ENCODE data around the gene DACH1.

The DACH1 gene

DNA sequence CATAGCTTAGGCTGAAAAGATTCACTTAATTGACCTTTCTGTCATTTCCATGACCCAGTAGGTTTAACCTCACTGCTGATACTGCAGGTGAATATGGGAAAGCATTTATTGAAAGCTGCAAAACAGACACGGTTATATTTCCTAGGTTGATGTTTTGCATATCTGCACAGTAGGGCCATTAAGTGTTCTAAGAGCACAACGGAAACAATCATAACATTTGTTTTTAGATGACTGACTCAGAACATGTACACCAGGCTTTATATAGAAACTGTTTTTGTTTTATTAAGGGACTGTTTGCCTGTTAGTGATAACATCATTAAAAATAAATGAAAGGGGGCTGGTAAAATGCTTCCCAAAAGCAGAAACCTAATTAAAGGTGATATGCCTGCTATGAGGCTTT lies 367.8 kb downstream of the DACH1 start:
- no peak for ATAC-seq
- no peak for TF ChIP-seq SNAI2 (CRISPR knock-in tag; IDR thresholded peaks at IDR 0.05)
- no peak for TF ChIP-seq ZFP30 (CRISPR knock-in tag; IDR thresholded peaks at IDR 0.05)
- no peak for TF ChIP-seq CSDC2 (CRISPR knock-in tag; IDR thresholded peaks at IDR 0.05)
- TF ChIP-seq ESRRG (CRISPR knock-in tag; IDR thresholded peaks at IDR 0.05), result no peak
- TF ChIP-seq, protein P1, sequence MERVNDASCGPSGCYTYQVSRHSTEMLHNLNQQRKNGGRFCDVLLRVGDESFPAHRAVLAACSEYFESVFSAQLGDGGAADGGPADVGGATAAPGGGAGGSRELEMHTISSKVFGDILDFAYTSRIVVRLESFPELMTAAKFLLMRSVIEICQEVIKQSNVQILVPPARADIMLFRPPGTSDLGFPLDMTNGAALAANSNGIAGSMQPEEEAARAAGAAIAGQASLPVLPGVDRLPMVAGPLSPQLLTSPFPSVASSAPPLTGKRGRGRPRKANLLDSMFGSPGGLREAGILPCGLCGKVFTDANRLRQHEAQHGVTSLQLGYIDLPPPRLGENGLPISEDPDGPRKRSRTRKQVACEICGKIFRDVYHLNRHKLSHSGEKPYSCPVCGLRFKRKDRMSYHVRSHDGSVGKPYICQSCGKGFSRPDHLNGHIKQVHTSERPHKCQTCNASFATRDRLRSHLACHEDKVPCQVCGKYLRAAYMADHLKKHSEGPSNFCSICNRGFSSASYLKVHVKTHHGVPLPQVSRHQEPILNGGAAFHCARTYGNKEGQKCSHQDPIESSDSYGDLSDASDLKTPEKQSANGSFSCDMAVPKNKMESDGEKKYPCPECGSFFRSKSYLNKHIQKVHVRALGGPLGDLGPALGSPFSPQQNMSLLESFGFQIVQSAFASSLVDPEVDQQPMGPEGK (CRISPR knock-in tag; IDR thresholded peaks at IDR 0.05; ENCODE audit: borderline replicate concordance), result no peak
- TF ChIP-seq ZNF565 (CRISPR knock-in tag; conservative IDR thresholded peaks at IDR 0.05; ENCODE audit: low read depth), result no peak
- no peak for TF ChIP-seq ZC3H10 (CRISPR knock-in tag; IDR thresholded peaks at IDR 0.05)

DNA sequence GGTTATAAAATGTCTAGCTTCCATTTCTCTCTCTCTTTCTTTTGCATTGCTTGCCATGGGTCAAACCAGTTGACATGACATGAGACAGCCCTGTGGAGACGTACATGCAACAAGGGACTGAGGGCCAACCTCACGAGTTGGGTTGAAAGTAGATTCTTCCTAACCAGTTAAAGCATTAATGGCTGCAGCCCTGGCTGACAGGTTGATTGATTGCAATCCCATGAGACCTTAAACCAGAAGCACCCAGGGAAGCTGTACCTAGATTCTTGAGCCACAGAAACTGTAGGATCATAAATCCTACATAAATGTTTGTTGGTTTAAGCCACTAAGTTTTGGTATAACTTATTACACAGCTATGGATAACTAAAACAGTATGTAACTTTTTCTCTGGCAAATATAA lies 373.8 kb downstream of the DACH1 start:
- TF ChIP-seq ZC3H10 (CRISPR knock-in tag; IDR thresholded peaks at IDR 0.05) (no peak), TCF4 (CRISPR knock-in tag; IDR thresholded peaks at IDR 0.05; ENCODE audit: borderline replicate concordance) (no peak), ZNF565 (CRISPR knock-in tag; conservative IDR thresholded peaks at IDR 0.05; ENCODE audit: low read depth) (no peak), ZNF70 (CRISPR knock-in tag; IDR thresholded peaks at IDR 0.05) (no peak), ZNF8 (CRISPR knock-in tag; IDR thresholded peaks at IDR 0.05) (no peak), TOX (CRISPR knock-in tag; IDR thresholded peaks at IDR 0.05; ENCODE audit: borderline replicate concordance) (no peak), PPARA (CRISPR knock-in tag; IDR thresholded peaks at IDR 0.05; ENCODE audit: borderline replicate concordance) (no peak), ESRRG (CRISPR knock-in tag; IDR thresholded peaks at IDR 0.05) (no peak), BACH2 (CRISPR knock-in tag; IDR thresholded peaks at IDR 0.05; ENCODE audit: borderline replicate concordance) (no peak)
- TF ChIP-seq, protein P2, sequence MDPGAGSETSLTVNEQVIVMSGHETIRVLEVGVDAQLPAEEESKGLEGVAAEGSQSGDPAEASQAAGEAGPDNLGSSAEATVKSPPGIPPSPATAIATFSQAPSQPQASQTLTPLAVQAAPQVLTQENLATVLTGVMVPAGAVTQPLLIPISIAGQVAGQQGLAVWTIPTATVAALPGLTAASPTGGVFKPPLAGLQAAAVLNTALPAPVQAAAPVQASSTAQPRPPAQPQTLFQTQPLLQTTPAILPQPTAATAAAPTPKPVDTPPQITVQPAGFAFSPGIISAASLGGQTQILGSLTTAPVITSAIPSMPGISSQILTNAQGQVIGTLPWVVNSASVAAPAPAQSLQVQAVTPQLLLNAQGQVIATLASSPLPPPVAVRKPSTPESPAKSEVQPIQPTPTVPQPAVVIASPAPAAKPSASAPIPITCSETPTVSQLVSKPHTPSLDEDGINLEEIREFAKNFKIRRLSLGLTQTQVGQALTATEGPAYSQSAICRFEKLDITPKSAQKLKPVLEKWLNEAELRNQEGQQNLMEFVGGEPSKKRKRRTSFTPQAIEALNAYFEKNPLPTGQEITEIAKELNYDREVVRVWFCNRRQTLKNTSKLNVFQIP (CRISPR knock-in tag; IDR thresholded peaks at IDR 0.05; ENCODE audit: borderline replicate concordance, low read depth), result no peak
- TF ChIP-seq, protein P3, sequence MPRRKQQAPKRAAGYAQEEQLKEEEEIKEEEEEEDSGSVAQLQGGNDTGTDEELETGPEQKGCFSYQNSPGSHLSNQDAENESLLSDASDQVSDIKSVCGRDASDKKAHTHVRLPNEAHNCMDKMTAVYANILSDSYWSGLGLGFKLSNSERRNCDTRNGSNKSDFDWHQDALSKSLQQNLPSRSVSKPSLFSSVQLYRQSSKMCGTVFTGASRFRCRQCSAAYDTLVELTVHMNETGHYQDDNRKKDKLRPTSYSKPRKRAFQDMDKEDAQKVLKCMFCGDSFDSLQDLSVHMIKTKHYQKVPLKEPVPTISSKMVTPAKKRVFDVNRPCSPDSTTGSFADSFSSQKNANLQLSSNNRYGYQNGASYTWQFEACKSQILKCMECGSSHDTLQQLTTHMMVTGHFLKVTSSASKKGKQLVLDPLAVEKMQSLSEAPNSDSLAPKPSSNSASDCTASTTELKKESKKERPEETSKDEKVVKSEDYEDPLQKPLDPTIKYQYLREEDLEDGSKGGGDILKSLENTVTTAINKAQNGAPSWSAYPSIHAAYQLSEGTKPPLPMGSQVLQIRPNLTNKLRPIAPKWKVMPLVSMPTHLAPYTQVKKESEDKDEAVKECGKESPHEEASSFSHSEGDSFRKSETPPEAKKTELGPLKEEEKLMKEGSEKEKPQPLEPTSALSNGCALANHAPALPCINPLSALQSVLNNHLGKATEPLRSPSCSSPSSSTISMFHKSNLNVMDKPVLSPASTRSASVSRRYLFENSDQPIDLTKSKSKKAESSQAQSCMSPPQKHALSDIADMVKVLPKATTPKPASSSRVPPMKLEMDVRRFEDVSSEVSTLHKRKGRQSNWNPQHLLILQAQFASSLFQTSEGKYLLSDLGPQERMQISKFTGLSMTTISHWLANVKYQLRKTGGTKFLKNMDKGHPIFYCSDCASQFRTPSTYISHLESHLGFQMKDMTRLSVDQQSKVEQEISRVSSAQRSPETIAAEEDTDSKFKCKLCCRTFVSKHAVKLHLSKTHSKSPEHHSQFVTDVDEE (CRISPR knock-in tag; IDR thresholded peaks at IDR 0.05), result no peak

DNA sequence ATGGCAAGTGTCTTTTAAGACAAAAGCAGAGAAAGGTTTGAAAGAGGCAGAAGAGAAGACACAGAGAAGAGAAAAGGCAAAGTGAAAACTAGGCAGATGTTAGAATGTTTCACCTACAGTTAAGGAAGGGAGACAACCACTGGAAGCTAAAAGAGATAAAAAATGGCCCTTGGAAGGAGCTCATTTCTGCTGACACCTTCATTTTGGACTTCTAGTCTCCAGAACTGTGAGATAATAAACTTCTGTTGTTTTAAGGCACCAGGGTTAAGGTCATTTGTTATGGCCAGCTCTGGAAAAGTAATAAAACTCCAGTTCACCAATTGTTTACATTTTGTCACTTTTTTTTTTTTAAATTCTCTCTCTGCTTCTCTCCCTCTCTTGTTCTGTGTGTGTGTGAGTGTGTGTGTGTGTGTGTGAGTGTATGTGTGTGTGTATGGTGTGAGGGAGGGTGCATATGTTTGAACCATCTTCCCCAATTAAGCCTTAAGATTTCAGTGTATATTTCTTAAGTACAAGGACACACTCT lies 374.6 kb downstream of the DACH1 start:
- no peak for ATAC-seq

More for the DNA sequence above, 373.8 kb downstream of the DACH1 start:
- ATAC-seq, result no peak

More for the DNA sequence above, 374.6 kb downstream of the DACH1 start:
- no peak for TF ChIP-seq ARNTL (CRISPR knock-in tag; IDR thresholded peaks at IDR 0.05; ENCODE audit: borderline replicate concordance, low read depth)
- TF ChIP-seq TOX (CRISPR knock-in tag; IDR thresholded peaks at IDR 0.05; ENCODE audit: borderline replicate concordance), result no peak
- no peak for TF ChIP-seq TCF4 (CRISPR knock-in tag; IDR thresholded peaks at IDR 0.05; ENCODE audit: borderline replicate concordance)
- no peak for TF ChIP-seq ZFP30 (CRISPR knock-in tag; IDR thresholded peaks at IDR 0.05)
- TF ChIP-seq, protein P3 (CRISPR knock-in tag; IDR thresholded peaks at IDR 0.05), result no peak
- TF ChIP-seq, protein P4, sequence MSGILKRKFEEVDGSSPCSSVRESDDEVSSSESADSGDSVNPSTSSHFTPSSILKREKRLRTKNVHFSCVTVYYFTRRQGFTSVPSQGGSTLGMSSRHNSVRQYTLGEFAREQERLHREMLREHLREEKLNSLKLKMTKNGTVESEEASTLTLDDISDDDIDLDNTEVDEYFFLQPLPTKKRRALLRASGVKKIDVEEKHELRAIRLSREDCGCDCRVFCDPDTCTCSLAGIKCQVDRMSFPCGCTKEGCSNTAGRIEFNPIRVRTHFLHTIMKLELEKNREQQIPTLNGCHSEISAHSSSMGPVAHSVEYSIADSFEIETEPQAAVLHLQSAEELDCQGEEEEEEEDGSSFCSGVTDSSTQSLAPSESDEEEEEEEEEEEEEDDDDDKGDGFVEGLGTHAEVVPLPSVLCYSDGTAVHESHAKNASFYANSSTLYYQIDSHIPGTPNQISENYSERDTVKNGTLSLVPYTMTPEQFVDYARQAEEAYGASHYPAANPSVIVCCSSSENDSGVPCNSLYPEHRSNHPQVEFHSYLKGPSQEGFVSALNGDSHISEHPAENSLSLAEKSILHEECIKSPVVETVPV (CRISPR knock-in tag; IDR thresholded peaks at IDR 0.05), result no peak
- TF ChIP-seq ZNF70 (CRISPR knock-in tag; IDR thresholded peaks at IDR 0.05), result no peak
- TF ChIP-seq, protein P2 (CRISPR knock-in tag; IDR thresholded peaks at IDR 0.05; ENCODE audit: borderline replicate concordance, low read depth), result no peak
- TF ChIP-seq, protein P1 (CRISPR knock-in tag; IDR thresholded peaks at IDR 0.05; ENCODE audit: borderline replicate concordance), result no peak
- no peak for TF ChIP-seq ZNF565 (CRISPR knock-in tag; conservative IDR thresholded peaks at IDR 0.05; ENCODE audit: low read depth)
- TF ChIP-seq CSDC2 (CRISPR knock-in tag; IDR thresholded peaks at IDR 0.05), result no peak
- TF ChIP-seq ISL1 (CRISPR knock-in tag; IDR thresholded peaks at IDR 0.05), result no peak
- TF ChIP-seq OSR1 (CRISPR knock-in tag; IDR thresholded peaks at IDR 0.05), result no peak
- TF ChIP-seq PPARA (CRISPR knock-in tag; IDR thresholded peaks at IDR 0.05; ENCODE audit: borderline replicate concordance), result no peak
- TF ChIP-seq ZC3H10 (CRISPR knock-in tag; IDR thresholded peaks at IDR 0.05), result no peak
- no peak for TF ChIP-seq RARB (CRISPR knock-in tag; IDR thresholded peaks at IDR 0.05)
- no peak for TF ChIP-seq GLIS3 (CRISPR knock-in tag; IDR thresholded peaks at IDR 0.05)

Data from SK-N-SH treated with all-trans-retinoic acid at 6 μM for 48 hours (cell line).